ENCODE data around the gene ABCA4. TPM values are rescaled to one million over a fixed set of nuclear protein-coding genes. Genes with fewer than 3 reads are reported as not detected.
A peak's percentile ranks its signal among the peaks of the same experiment; 100 is the strongest.

ABCA4 gene
- polyA plus RNA-seq, 1 donor from 2014 or later: not detected

GRCh38 chr1:94103608-94104007 lies 17.3 kb downstream of the ABCA4 start:
- H3K36me3 Mint-ChIP-seq: no peaks in the 10 kb centered on the region
- no peaks in the 10 kb centered on the region for H3K9me3 Mint-ChIP-seq
- H3K27ac Mint-ChIP-seq: no peak overlapping the region
- H3K4me3 Mint-ChIP-seq: no peak overlapping the region
- peaks cover 27% of the 10 kb centered on the region for H3K27me3 Mint-ChIP-seq
- H3K4me1 Mint-ChIP-seq: peaks cover 0 to 1% (median 0%) of the 10 kb centered on the region in 3 donors

GRCh38 chr1:94101613-94102525 lies 19.1 kb downstream of the ABCA4 start:
- H3K27me3 Mint-ChIP-seq: peaks cover 18% of the 10 kb centered on the region
- H3K4me3 Mint-ChIP-seq: no peak overlapping the region
- H3K27ac Mint-ChIP-seq: peak overlapping the region in 1 of 3 donors; percentile 21
- H3K9me3 Mint-ChIP-seq: no peaks in the 10 kb centered on the region
- H3K4me1 Mint-ChIP-seq: peaks cover 0 to 1% (median 0%) of the 10 kb centered on the region in 3 donors
- no peaks in the 10 kb centered on the region for H3K36me3 Mint-ChIP-seq

GRCh38 chr1:94100785-94101612 lies 19.9 kb downstream of the ABCA4 start:
- Mint-ChIP-seq H3K4me3 (no peak overlapping the region), H3K27me3 (peaks cover 15% of the 10 kb centered on the region), H3K9me3 (no peaks in the 10 kb centered on the region), H3K36me3 (no peaks in the 10 kb centered on the region), H3K27ac (no peak overlapping the region), H3K4me1 (peaks cover 0 to 1% (median 0%) of the 10 kb centered on the region in 3 donors)

GRCh38 chr1:94100129-94100784 lies 20.7 kb downstream of the ABCA4 start:
- no peaks in the 10 kb centered on the region for H3K36me3 Mint-ChIP-seq
- H3K4me3 Mint-ChIP-seq: no peak overlapping the region
- H3K27me3 Mint-ChIP-seq: peaks cover 11% of the 10 kb centered on the region
- no peak overlapping the region for H3K27ac Mint-ChIP-seq
- H3K4me1 Mint-ChIP-seq: peaks cover 0 to 1% (median 0%) of the 10 kb centered on the region in 3 donors
- H3K9me3 Mint-ChIP-seq: no peaks in the 10 kb centered on the region

GRCh38 chr1:94099303-94099702 lies 21.6 kb downstream of the ABCA4 start:
- Mint-ChIP-seq H3K4me3 (no peak overlapping the region), H3K4me1 (no peaks in the 10 kb centered on the region), H3K36me3 (no peaks in the 10 kb centered on the region), H3K27me3 (peaks cover 11% of the 10 kb centered on the region), H3K9me3 (peaks cover 0 to 2% (median 0%) of the 10 kb centered on the region in 3 donors), H3K27ac (no peak overlapping the region)

- H3K4me3 Mint-ChIP-seq: no peak overlapping the region
- H3K4me1 Mint-ChIP-seq: no peaks in the 10 kb centered on the region
- H3K27ac Mint-ChIP-seq: no peak overlapping the region
- peaks cover 0 to 2% (median 0%) of the 10 kb centered on the region in 3 donors for H3K9me3 Mint-ChIP-seq
- peaks cover 18% of the 10 kb centered on the region for H3K27me3 Mint-ChIP-seq
- no peaks in the 10 kb centered on the region for H3K36me3 Mint-ChIP-seq
Measured at GRCh38 chr1:94098585-94099111, 22.3 kb downstream of the ABCA4 start.

GRCh38 chr1:94096797-94097549 lies 24.0 kb downstream of the ABCA4 start:
- Mint-ChIP-seq H3K27ac (no peak overlapping the region), H3K4me1 (no peaks in the 10 kb centered on the region), H3K9me3 (peaks cover 0 to 2% (median 0%) of the 10 kb centered on the region in 3 donors), H3K4me3 (no peak overlapping the region), H3K27me3 (peaks cover 19% of the 10 kb centered on the region), H3K36me3 (peaks cover 3% of the 10 kb centered on the region)

GRCh38 chr1:94095744-94096469 lies 25.0 kb downstream of the ABCA4 start:
- Mint-ChIP-seq H3K9me3 (peaks cover 0 to 2% (median 0%) of the 10 kb centered on the region in 3 donors), H3K36me3 (peaks cover 3% of the 10 kb centered on the region), H3K4me1 (no peaks in the 10 kb centered on the region), H3K27ac (no peak overlapping the region), H3K27me3 (peaks cover 22% of the 10 kb centered on the region), H3K4me3 (no peak overlapping the region)

- H3K36me3 Mint-ChIP-seq: peaks cover 3% of the 10 kb centered on the region
- H3K4me1 Mint-ChIP-seq: no peaks in the 10 kb centered on the region
- peaks cover 0 to 2% (median 0%) of the 10 kb centered on the region in 3 donors for H3K9me3 Mint-ChIP-seq
- no peak overlapping the region for H3K27ac Mint-ChIP-seq
- H3K4me3 Mint-ChIP-seq: no peak overlapping the region
- H3K27me3 Mint-ChIP-seq: peaks cover 28% of the 10 kb centered on the region
Measured at GRCh38 chr1:94095112-94095637, 25.8 kb downstream of the ABCA4 start.

DNA sequence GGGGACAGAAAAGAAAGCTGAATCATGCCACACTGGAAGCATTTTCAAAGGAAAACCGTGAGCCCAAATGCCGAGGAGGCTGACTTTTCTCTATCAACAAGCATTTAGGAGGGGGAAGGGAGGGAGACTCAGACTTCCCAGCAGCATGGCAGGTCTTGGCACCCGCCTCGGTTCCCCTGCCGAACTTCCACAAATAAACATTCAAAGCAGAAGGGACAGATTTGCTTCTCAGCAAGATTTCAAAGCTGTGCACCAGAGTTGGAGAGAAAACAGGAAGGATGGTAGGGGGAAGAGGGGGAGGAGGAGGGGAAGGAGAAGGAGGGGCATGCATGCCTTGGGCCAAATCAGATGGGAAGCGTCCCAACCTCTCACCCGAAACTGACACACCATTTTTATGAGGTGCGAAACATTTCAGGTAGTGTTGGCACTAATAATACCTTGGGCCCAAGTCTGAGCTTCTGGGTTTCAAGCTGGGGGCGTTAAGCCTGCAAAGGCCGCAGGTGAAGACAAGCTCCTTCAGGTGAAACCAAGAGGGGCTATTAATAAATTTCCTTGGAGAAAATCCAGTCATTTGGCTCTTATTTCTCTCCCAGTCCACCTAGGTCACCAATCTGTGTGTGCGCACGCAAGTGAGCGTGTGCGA lies 26.4 kb downstream of the ABCA4 start:
- peaks cover 25% of the 10 kb centered on the region for H3K27me3 Mint-ChIP-seq
- no peak overlapping the region for H3K27ac Mint-ChIP-seq
- peaks cover 3% of the 10 kb centered on the region for H3K36me3 Mint-ChIP-seq
- H3K9me3 Mint-ChIP-seq: peaks cover 0 to 2% (median 0%) of the 10 kb centered on the region in 3 donors
- no peaks in the 10 kb centered on the region for H3K4me1 Mint-ChIP-seq
- H3K4me3 Mint-ChIP-seq: no peak overlapping the region

- Mint-ChIP-seq H3K27me3 (peaks cover 25% of the 10 kb centered on the region), H3K4me1 (no peaks in the 10 kb centered on the region), H3K9me3 (peaks cover 0 to 2% (median 0%) of the 10 kb centered on the region in 3 donors), H3K4me3 (no peak overlapping the region), H3K36me3 (peaks cover 3% of the 10 kb centered on the region), H3K27ac (no peak overlapping the region)
Measured at GRCh38 chr1:94093996-94094395, 27.0 kb downstream of the ABCA4 start.

GRCh38 chr1:94093396-94093795 lies 27.6 kb downstream of the ABCA4 start:
- Mint-ChIP-seq H3K4me1 (no peaks in the 10 kb centered on the region), H3K36me3 (peaks cover 3% of the 10 kb centered on the region), H3K4me3 (no peak overlapping the region), H3K9me3 (peaks cover 0 to 2% (median 0%) of the 10 kb centered on the region in 3 donors), H3K27ac (no peak overlapping the region), H3K27me3 (peaks cover 23% of the 10 kb centered on the region)

GRCh38 chr1:94092210-94092613 lies 28.7 kb downstream of the ABCA4 start:
- Mint-ChIP-seq H3K27me3 (peaks cover 28% of the 10 kb centered on the region), H3K27ac (no peak overlapping the region), H3K4me3 (no peak overlapping the region), H3K36me3 (peaks cover 3% of the 10 kb centered on the region), H3K4me1 (no peaks in the 10 kb centered on the region), H3K9me3 (peaks cover 0 to 2% (median 2%) of the 10 kb centered on the region in 3 donors)

Measured in IgD-negative memory B cell (primary cell).